Karpas-422 (cell line): ENCODE data around the gene DPEP2. TPM values are rescaled to one million over a fixed set of nuclear protein-coding genes. Genes with fewer than 3 reads are reported as not detected.
"Not testable (repeated sequence)": the region's sequence is repeated elsewhere in the genome, so short reads cannot be mapped to it uniquely, and the experiment has no call there.

Experiments used
- DNase-seq: peaks from one replicate; pipeline ENCODE4 v3.0.0-alpha.2; 2015
- H2AFZ ChIP-seq: fragments of 200-600 bp; sonication (generic); 2 replicates; pipeline ENCODE4 v1.6.1; 2014; ENCODE audit warnings: antibody characterized with exemption, low read length, mixed read lengths
- H3K27ac ChIP-seq: fragments of 200-600 bp; sonication (generic); 2 replicates; pipeline ENCODE4 v1.5.1; 2014; ENCODE audit warnings: mild to moderate bottlenecking, low read length, moderate library complexity
- H3K27me3 ChIP-seq: fragments of 200-600 bp; sonication (generic); 2 replicates; pipeline ENCODE4 v1.6.1; 2014; ENCODE audit warnings: low read length, mixed read lengths
- H3K36me3 ChIP-seq: fragments of 200-600 bp; sonication (generic); 2 replicates; pipeline ENCODE4 v1.6.1; 2014; ENCODE audit warnings: low read length, mixed read lengths; ENCODE audit not compliant: insufficient read depth
- H3K4me1 ChIP-seq: fragments of 200-600 bp; sonication (generic); 2 replicates; pipeline ENCODE4 v1.6.1; 2014; ENCODE audit warnings: mild to moderate bottlenecking, low read length, mixed read lengths
- H3K4me2 ChIP-seq: fragments of 200-600 bp; sonication (generic); 2 replicates; pipeline ENCODE4 v1.6.1; 2014; ENCODE audit warnings: low read length, low read depth, mild to moderate bottlenecking; ENCODE audit not compliant: poor library complexity, severe bottlenecking
- H3K4me3 ChIP-seq: fragments of 200-600 bp; sonication (generic); 2 replicates; pipeline ENCODE4 v1.5.1; 2014; ENCODE audit warnings: mild to moderate bottlenecking, antibody characterized with exemption, low read length, mixed read lengths
- H3K79me2 ChIP-seq: fragments of 200-600 bp; sonication (generic); 2 replicates; pipeline ENCODE4 v1.6.1; 2014; ENCODE audit warnings: mild to moderate bottlenecking, low read length, mixed read lengths
- H3K9ac ChIP-seq: fragments of 200-600 bp; sonication (generic); 2 replicates; pipeline ENCODE4 v1.6.0; 2014; ENCODE audit warnings: low read length
- H3K9me2 ChIP-seq: fragments of 200-600 bp; sonication (generic), shearing (Covaris generic); replicated peaks from 2 replicates; pipeline ENCODE4 v1.6.0; 2014; ENCODE audit warnings: mild to moderate bottlenecking, low read length, moderate library complexity; ENCODE audit not compliant: insufficient read depth
- H3K9me3 ChIP-seq: fragments of 300-700, 200-600 bp; sonication (generic); 2 replicates; pipeline ENCODE4 v1.6.1; 2014; ENCODE audit warnings: low read length, mixed read lengths
- H4K20me1 ChIP-seq: fragments of 200-600 bp; sonication (generic); 2 replicates; pipeline ENCODE4 v1.6.1; 2014; ENCODE audit warnings: mild to moderate bottlenecking, antibody characterized with exemption, low read length, low read depth; ENCODE audit not compliant: insufficient read depth
- total RNA-seq: library from RNA; depleted of rRNA; stranded (reverse); fragments of >200 nt; shearing (Covaris generic); gene quantifications from 2 replicates; pipeline ENCODE4 v1.2.3, GENCODE V29; 2014; ENCODE audit warnings: low replicate concordance

Gene DPEP2
- total RNA-seq, 1 experiment from 2014 or later: not detected

DNA sequence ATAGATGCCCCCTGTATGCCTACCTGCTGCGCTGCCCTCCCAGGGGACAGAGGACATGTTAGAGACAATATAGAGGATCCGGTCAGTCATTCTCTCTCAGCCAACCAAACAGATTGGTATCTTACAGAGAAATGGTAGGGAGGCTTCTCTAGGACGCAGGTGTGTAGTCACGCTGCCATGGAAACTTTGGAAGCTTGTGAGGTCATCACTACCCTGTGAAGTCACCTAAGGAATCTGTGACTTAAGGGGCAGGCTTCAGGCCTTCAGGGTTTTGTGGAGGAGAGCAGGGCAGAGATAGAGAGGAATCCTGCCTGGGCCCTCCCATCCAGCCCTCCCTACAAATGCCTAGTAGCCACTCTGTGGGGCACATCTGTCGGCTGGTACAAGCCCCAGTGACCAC is 16.4 kb upstream of the DPEP2 start, which contains the start of gene DPEP2NB:
Gene DPEP2NB (minus strand): TSS at position 231 of the 400 bp plus-strand sequence. CDS start 141 bp downstream, at position 90.
- H3K79me2 ChIP-seq: no peaks in the 10 kb centered on the region
- H3K9me3 ChIP-seq: no peaks in the 10 kb centered on the region
- no peaks in the 10 kb centered on the region for H3K27me3 ChIP-seq
- no peak within 1 kb of the TSS for H3K4me3 ChIP-seq
- no peak within 1 kb of the TSS for H3K9ac ChIP-seq
- H3K27ac ChIP-seq: no peak within 1 kb of the TSS
- H2AFZ ChIP-seq: no peak within 1 kb of the TSS
- H3K4me1 ChIP-seq: peaks cover 3% of the 10 kb centered on the region; the same call in 1 of the 2 replicates
- H4K20me1 ChIP-seq: no peaks in the 10 kb centered on the region
- no peak within 1 kb of the TSS for H3K4me2 ChIP-seq
- no peaks in the 10 kb centered on the region for H3K36me3 ChIP-seq
- no peak for DNase-seq
- H3K9me2 ChIP-seq: no peaks in the 10 kb centered on the region

DNA sequence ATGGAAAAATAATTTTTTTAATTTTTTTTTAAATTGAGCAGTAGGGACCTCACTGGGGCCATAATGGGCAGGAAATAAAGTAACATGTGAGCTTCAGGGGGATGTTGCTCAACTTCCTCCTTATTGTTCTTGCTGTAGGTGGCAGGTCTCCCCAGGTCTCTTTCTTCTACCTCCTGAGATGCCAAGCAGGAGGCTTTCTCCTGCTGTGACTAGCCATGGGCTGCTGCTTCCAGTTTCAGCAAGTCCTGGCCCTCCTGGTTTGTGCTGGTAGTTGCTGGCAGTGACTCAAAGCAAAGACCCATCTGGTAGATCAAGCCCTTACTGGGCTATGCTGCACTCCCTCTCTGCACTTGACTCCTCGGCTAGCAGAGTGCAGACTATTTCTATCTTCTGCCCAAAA is 14.2 kb upstream of the DPEP2 start:
- Histone ChIP-seq H3K4me3 (no peak overlapping the region), H3K9ac (no peak overlapping the region), H3K4me2 (no peak overlapping the region), H3K79me2 (no peaks in the 10 kb centered on the region), H3K27me3 (no peaks in the 10 kb centered on the region), H2AFZ (peak overlapping the region; percentile 81; the same call in 1 of the 2 replicates), H3K4me1 (peaks cover 3% of the 10 kb centered on the region; the same call in 1 of the 2 replicates), H4K20me1 (no peaks in the 10 kb centered on the region), H3K9me3 (no peaks in the 10 kb centered on the region), H3K36me3 (no peaks in the 10 kb centered on the region), H3K9me2 (no peaks in the 10 kb centered on the region), H3K27ac (no peak overlapping the region)
- DNase-seq: no peak

DNA sequence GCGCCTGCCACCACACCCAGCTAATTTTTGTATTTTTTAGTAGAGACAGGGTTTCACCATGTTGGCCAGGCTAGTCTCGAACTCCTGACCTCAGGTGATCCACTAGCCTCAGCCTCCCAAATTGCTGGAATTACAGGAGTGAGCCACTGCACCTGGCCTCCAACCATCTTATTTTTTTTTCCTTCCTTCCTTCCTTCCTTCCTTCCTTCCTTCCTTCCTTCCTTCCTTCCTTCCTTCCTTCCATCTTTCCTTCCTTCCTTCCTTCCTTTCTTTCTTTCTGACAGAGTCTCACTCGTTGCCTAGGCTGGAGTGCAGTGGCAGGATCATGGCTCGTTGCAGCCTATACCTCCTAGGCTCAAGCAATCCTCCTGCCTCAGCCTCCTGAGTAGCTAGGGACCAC is 10.6 kb upstream of the DPEP2 start:
- not testable (repeated sequence) for H3K9me2 ChIP-seq, DNase-seq, H3K9me3 ChIP-seq

DNA sequence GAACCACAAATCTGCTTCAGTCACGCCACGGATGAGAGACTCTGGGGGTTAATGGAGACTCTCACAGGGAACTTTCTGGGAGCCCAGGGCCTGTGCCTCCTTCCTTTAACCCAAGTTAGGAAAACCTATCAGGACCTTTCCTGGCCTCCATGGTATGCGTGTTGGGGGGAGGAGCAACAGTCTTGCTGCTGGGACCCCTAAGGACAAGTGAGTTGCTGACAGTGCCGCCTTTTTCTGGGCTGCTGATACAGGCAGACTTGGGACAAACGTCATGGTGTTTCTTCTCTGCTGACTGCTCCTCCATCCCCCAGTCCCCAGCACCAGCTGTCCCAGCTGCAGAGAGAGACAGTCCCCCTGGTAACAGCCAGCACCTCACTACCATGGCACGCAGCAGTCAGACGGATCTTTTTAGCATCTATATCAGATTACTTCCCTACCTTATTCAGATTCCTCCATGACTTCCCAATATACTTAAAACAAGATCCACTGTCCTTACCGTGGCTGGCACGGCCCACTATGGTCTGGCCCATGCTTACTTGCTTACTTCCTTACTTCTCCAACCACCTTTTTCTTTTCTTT is 10.0 kb upstream of the DPEP2 start:
- DNase-seq: no peak
- Histone ChIP-seq H3K36me3 (no peaks in the 10 kb centered on the region), H3K4me3 (no peak overlapping the region), H3K27me3 (no peaks in the 10 kb centered on the region), H3K4me1 (peaks cover 9% of the 10 kb centered on the region), H3K9me2 (no peaks in the 10 kb centered on the region), H4K20me1 (no peaks in the 10 kb centered on the region), H3K9me3 (no peaks in the 10 kb centered on the region), H3K79me2 (no peaks in the 10 kb centered on the region), H3K27ac (no peak overlapping the region), H3K4me2 (no peak overlapping the region), H3K9ac (no peak overlapping the region), H2AFZ (no peak overlapping the region)

More for the DNA sequence above, 10.6 kb upstream of the DPEP2 start:
- not testable (repeated sequence) for H2AFZ ChIP-seq, H3K4me3 ChIP-seq, H3K4me2 ChIP-seq, H3K9ac ChIP-seq, H3K27ac ChIP-seq, H3K79me2 ChIP-seq, H3K36me3 ChIP-seq, H4K20me1 ChIP-seq, H3K4me1 ChIP-seq, H3K27me3 ChIP-seq

DNA sequence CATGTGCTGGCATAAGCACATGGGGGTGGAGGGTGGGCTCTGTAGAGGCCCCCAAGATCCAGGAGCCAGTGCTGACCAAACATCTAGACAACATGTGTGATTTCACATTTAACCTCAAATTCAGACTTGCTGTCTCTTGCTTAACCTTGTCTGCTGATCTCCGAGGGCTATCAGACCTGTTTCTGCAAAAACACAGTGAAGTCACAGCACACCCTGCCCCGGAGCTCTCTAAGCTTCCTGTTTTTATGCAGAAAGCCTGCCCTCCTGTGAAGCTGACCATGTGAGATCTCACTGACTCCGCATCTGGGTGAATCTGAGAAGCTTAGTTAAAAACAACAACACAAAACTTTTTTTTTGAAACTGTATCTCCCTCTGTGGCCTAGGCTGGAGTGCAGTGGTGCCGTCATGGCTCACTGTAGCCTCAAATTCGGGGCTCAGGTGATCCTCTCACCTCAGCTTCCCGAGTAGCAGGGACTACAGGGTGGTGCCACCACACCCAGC is 6.6 kb upstream of the DPEP2 start:
- DNase-seq: peak; percentile 65
- 0 out of 2 replicates have a peak overlapping the region, but pooled peaks have one; percentile 30 for H3K9ac ChIP-seq

DNA sequence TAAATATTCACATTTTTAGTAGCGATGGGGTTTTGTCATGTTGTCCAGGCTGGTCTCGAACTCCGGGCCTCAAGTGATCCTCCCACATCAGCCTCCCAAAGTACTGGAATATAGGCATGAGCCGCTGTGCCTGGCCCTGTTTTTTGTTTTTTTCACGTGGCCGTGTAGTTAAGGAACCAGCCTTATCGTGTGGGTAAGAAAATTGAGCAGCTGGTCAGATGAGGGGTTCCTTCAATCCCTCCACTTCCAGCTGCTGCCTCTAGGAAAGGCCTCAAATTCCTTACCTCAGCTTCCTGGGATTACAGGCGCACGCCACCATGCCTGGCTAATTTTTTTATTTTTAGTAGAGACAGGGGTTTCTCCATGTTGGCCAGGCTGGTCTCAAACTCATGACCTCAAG is 5.9 kb upstream of the DPEP2 start:
- H3K27ac ChIP-seq: no peak overlapping the region
- H3K4me1 ChIP-seq: peaks cover 12% of the 10 kb centered on the region
- H3K79me2 ChIP-seq: no peaks in the 10 kb centered on the region
- H3K4me3 ChIP-seq: no peak overlapping the region
- H3K9ac ChIP-seq: no peak overlapping the region
- H3K9me3 ChIP-seq: no peaks in the 10 kb centered on the region
- no peaks in the 10 kb centered on the region for H3K36me3 ChIP-seq
- no peaks in the 10 kb centered on the region for H3K27me3 ChIP-seq
- peak overlapping the region; percentile 90; the same call in 1 of the 2 replicates for H2AFZ ChIP-seq
- no peaks in the 10 kb centered on the region for H3K9me2 ChIP-seq
- H3K4me2 ChIP-seq: no peak overlapping the region
- H4K20me1 ChIP-seq: no peaks in the 10 kb centered on the region
- DNase-seq: no peak

More for the DNA sequence above, 6.6 kb upstream of the DPEP2 start:
- H3K9me2 ChIP-seq: no peaks in the 10 kb centered on the region
- no peaks in the 10 kb centered on the region for H4K20me1 ChIP-seq
- H3K27ac ChIP-seq: no peak overlapping the region
- no peaks in the 10 kb centered on the region for H3K27me3 ChIP-seq
- H2AFZ ChIP-seq: peak overlapping the region; percentile 90
- no peaks in the 10 kb centered on the region for H3K79me2 ChIP-seq
- no peaks in the 10 kb centered on the region for H3K36me3 ChIP-seq
- peaks cover 7% of the 10 kb centered on the region for H3K4me1 ChIP-seq
- no peak overlapping the region for H3K4me3 ChIP-seq
- H3K4me2 ChIP-seq: no peak overlapping the region
- no peaks in the 10 kb centered on the region for H3K9me3 ChIP-seq

DNA sequence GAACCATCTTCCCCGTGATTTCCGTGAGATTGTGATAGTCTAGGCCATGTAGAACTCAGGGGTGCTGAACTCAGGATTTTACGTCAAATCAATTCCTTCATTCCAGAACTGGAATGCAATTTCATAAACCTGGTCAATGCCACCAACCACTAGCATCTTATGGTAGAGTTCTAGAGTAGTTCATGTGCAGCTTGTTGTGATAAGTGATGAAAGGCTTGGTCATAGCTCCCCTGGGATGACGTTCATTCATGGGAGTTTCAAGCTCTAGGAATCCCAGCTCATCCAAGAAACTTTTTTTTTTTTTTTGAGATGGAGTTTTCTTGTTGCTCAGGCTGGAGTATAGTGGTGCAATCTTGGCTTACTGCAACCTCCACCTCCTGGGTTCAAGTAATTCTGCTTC is 3.7 kb upstream of the DPEP2 start:
- no peak overlapping the region for H3K4me3 ChIP-seq
- H3K9me2 ChIP-seq: no peaks in the 10 kb centered on the region
- H4K20me1 ChIP-seq: no peaks in the 10 kb centered on the region
- H3K4me1 ChIP-seq: peaks cover 24% of the 10 kb centered on the region
- H3K36me3 ChIP-seq: no peaks in the 10 kb centered on the region
- no peak overlapping the region for H3K4me2 ChIP-seq
- no peaks in the 10 kb centered on the region for H3K27me3 ChIP-seq
- no peak overlapping the region for H3K27ac ChIP-seq
- H3K9me3 ChIP-seq: no peaks in the 10 kb centered on the region
- DNase-seq: no peak
- no peak overlapping the region for H2AFZ ChIP-seq
- H3K79me2 ChIP-seq: no peaks in the 10 kb centered on the region
- no peak overlapping the region for H3K9ac ChIP-seq

DNA sequence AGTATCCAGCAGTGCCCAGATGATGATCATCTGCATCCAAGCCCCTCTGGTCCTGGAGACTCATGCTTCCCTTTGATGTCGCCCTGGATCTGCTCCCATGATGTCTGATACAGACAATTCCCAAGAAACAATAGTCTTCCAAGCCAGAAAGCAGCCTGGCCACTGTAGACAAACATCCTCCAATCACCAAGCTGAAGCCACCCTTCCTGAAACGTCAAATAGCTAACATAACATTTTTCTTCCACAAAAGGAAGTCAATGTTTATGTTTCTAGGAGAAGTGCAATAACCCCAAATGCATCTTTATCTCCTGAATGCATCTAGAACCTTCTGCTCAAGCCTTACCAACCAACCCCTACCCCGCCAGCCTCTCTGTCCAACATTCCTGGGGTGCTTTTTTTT is 1.2 kb upstream of the DPEP2 start:
- no peaks in the 10 kb centered on the region for H4K20me1 ChIP-seq
- no peak for DNase-seq

More for the DNA sequence above, 1.2 kb upstream of the DPEP2 start:
- Histone ChIP-seq H3K36me3 (no peaks in the 10 kb centered on the region), H3K9me3 (no peaks in the 10 kb centered on the region), H3K4me1 (peaks cover 31% of the 10 kb centered on the region), H2AFZ (peak overlapping the region; percentile 74), H3K27me3 (no peaks in the 10 kb centered on the region), H3K27ac (peak overlapping the region; percentile 74), H3K9me2 (no peaks in the 10 kb centered on the region), H3K4me2 (peak overlapping the region; percentile 61), H3K79me2 (no peaks in the 10 kb centered on the region), H3K4me3 (peak overlapping the region; percentile 50), H3K9ac (peak overlapping the region; percentile 58)
